GM21526 (cell line): ENCODE measurements around the gene LDLRAD3.

ENCODE experiments used
- ATAC-seq: cut with Tn5 transposase; IDR thresholded peaks from one replicate; pipeline ENCODE4 v1.9.1; 2021; ENCODE audit warnings: moderate library complexity; ENCODE audit not compliant: unreplicated experiment, low FRiP score

The LDLRAD3 gene

GRCh38 chr11:36013950-36014897 lies 70.4 kb downstream of the LDLRAD3 start:
- no peak for ATAC-seq

GRCh38 chr11:36014898-36015665 lies 71.2 kb downstream of the LDLRAD3 start:
- ATAC-seq: no peak

- ATAC-seq: no peak
These were observed 71.9 kb downstream of the LDLRAD3 start for GRCh38 chr11:36015799-36016198.

GRCh38 chr11:36016263-36016662 lies 72.4 kb downstream of the LDLRAD3 start:
- no peak for ATAC-seq

GRCh38 chr11:36016709-36017108 lies 72.8 kb downstream of the LDLRAD3 start:
- no peak for ATAC-seq

GRCh38 chr11:36019005-36019596 lies 75.2 kb downstream of the LDLRAD3 start:
- no peak for ATAC-seq

GRCh38 chr11:36019722-36020121 lies 75.9 kb downstream of the LDLRAD3 start:
- no peak for ATAC-seq

- ATAC-seq: no peak
These were observed 79.0 kb downstream of the LDLRAD3 start for GRCh38 chr11:36022882-36023281.

GRCh38 chr11:36023922-36024321 lies 80.1 kb downstream of the LDLRAD3 start:
- no peak for ATAC-seq

GRCh38 chr11:36024716-36025115 lies 80.9 kb downstream of the LDLRAD3 start:
- no peak for ATAC-seq

GRCh38 chr11:36026315-36026968 lies 82.6 kb downstream of the LDLRAD3 start:
- no peak for ATAC-seq

GRCh38 chr11:36027731-36028130 lies 83.9 kb downstream of the LDLRAD3 start:
- no peak for ATAC-seq

- ATAC-seq: no peak
These were observed 85.8 kb downstream of the LDLRAD3 start for GRCh38 chr11:36029616-36030015.

- no peak for ATAC-seq
These were observed 86.9 kb downstream of the LDLRAD3 start for GRCh38 chr11:36030731-36031281.

GRCh38 chr11:36033082-36033751 lies 89.4 kb downstream of the LDLRAD3 start:
- no peak for ATAC-seq

- no peak for ATAC-seq
These were observed 90.1 kb downstream of the LDLRAD3 start for GRCh38 chr11:36033936-36034335.

- no peak for ATAC-seq
These were observed 90.9 kb downstream of the LDLRAD3 start for GRCh38 chr11:36034551-36035331.

GRCh38 chr11:36035454-36035853 lies 91.6 kb downstream of the LDLRAD3 start:
- no peak for ATAC-seq

- ATAC-seq: no peak
These were observed 92.1 kb downstream of the LDLRAD3 start for GRCh38 chr11:36035999-36036398.
